SU-DHL-6 (cell line): ENCODE data around the gene CDC42BPA.

Experiments used
- H2AFZ ChIP-seq: fragments of 200-600 bp; sonication (generic); 2 replicates; pipeline ENCODE4 v1.6.1; 2014; ENCODE audit warnings: low read depth, mild to moderate bottlenecking, moderate library complexity, mixed read lengths, antibody characterized with exemption, low read length; ENCODE audit not compliant: severe bottlenecking
- H3F3A ChIP-seq: fragments of 200-600 bp; shearing (Covaris generic); 2 replicates; pipeline ENCODE4 v1.6.0; 2016; ENCODE audit warnings: antibody characterized with exemption, mild to moderate bottlenecking; ENCODE audit not compliant: insufficient read depth
- H3K27ac ChIP-seq: fragments of 200-600 bp; sonication (generic); 2 replicates; pipeline ENCODE4 v1.5.1; 2016; ENCODE audit warnings: low read depth, mild to moderate bottlenecking, low read length, moderate library complexity, mixed read lengths
- H3K27me3 ChIP-seq: fragments of 200-600 bp; sonication (generic), shearing (Covaris generic); 2 replicates; pipeline ENCODE4 v1.6.0; 2014; ENCODE audit warnings: mild to moderate bottlenecking, low read length
- H3K36me3 ChIP-seq: fragments of 200-600 bp; sonication (generic); 2 replicates; pipeline ENCODE4 v1.6.1; 2014; ENCODE audit warnings: mild to moderate bottlenecking, low read length, mixed read lengths
- H3K4me2 ChIP-seq: fragments of 300-600, 200-600 bp; shearing (Covaris generic), sonication (generic); 2 replicates; pipeline ENCODE4 v1.6.0; 2014; ENCODE audit warnings: low read length, low read depth, mild to moderate bottlenecking; ENCODE audit not compliant: poor library complexity, severe bottlenecking
- H3K4me3 ChIP-seq: fragments of 200-600 bp; sonication (generic); 2 replicates; pipeline ENCODE4 v1.5.1; 2014; ENCODE audit warnings: antibody characterized with exemption, low read length, mild to moderate bottlenecking, mixed read lengths; ENCODE audit not compliant: insufficient read depth, poor library complexity, severe bottlenecking
- H3K79me2 ChIP-seq: fragments of 200-600 bp; sonication (generic); 2 replicates; pipeline ENCODE4 v1.6.1; 2014; ENCODE audit warnings: mild to moderate bottlenecking, low read length, moderate library complexity; ENCODE audit not compliant: insufficient read depth
- H3K9ac ChIP-seq: fragments of 200-600 bp; sonication (generic); 2 replicates; pipeline ENCODE4 v1.7.0; 2014; ENCODE audit warnings: mild to moderate bottlenecking, low read length
- H3K9me2 ChIP-seq: fragments of 200-600 bp; sonication (generic); replicated peaks from 2 replicates; pipeline ENCODE4 v1.6.1; 2014; ENCODE audit warnings: low read length; ENCODE audit not compliant: insufficient read depth
- H3K9me3 ChIP-seq: fragments of 200-600 bp; sonication (generic); 2 replicates; pipeline ENCODE4 v1.6.1; 2014; ENCODE audit warnings: low read length, mixed read lengths; ENCODE audit not compliant: insufficient read depth
- H4K20me1 ChIP-seq: fragments of 200-600 bp; sonication (generic); 2 replicates; pipeline ENCODE4 v1.6.1; 2014; ENCODE audit warnings: low read depth, mild to moderate bottlenecking, antibody characterized with exemption, low read length, moderate library complexity, mixed read lengths
- CTCF ChIP-seq: fragments of 200-600 bp; sonication (generic); IDR thresholded peaks from one replicate; pipeline ENCODE4 v1.5.1; 2017; ENCODE audit warnings: antibody characterized with exemption, mild to moderate bottlenecking, low read length, moderate library complexity; ENCODE audit not compliant: insufficient read depth, poor library complexity, severe bottlenecking
- EZH2phosphoT487 ChIP-seq: fragments of 200-600 bp; sonication (generic), shearing (Covaris generic); conservative IDR thresholded peaks from 2 replicates; pipeline ENCODE4 v1.6.1; 2018; ENCODE audit warnings: mild to moderate bottlenecking, antibody characterized with exemption, low read length, moderate library complexity, mixed read lengths

CDC42BPA gene

DNA sequence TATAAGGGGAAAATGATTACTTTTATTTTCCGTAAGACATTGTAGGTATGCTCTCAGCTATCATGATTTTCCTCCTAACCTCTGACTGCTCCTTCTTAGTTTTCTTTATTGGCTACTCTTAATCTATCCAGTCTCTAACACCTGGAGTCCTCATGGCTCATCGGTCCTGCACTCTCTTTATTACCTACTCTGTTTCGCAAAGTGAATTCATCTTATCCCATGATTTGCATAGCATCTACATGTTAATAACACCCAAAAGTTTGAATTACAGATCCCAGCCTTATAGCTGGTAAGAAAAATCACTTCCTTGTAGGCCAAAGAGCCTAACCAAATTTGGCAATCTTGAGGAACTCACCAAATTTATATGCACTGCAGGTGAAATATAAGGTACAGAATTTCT lies 136.3 kb downstream of the CDC42BPA start:
- no peaks in the 10 kb centered on the region for H3K79me2 ChIP-seq
- H3K4me3 ChIP-seq = no peak overlapping the region
- H4K20me1 ChIP-seq = no peaks in the 10 kb centered on the region
- H3K9me2 ChIP-seq = no peaks in the 10 kb centered on the region
- no peak overlapping the region for H3K27ac ChIP-seq
- no peaks in the 10 kb centered on the region for H3K36me3 ChIP-seq
- no peak overlapping the region for H3K9ac ChIP-seq
- no peaks in the 10 kb centered on the region for H3K9me3 ChIP-seq
- TF ChIP-seq EZH2phosphoT487 = no peak
- TF ChIP-seq CTCF = no peak
- no peak overlapping the region for H2AFZ ChIP-seq
- H3K4me2 ChIP-seq = no peak overlapping the region
- H3F3A ChIP-seq = no peaks in the 10 kb centered on the region
- no peaks in the 10 kb centered on the region for H3K27me3 ChIP-seq

DNA sequence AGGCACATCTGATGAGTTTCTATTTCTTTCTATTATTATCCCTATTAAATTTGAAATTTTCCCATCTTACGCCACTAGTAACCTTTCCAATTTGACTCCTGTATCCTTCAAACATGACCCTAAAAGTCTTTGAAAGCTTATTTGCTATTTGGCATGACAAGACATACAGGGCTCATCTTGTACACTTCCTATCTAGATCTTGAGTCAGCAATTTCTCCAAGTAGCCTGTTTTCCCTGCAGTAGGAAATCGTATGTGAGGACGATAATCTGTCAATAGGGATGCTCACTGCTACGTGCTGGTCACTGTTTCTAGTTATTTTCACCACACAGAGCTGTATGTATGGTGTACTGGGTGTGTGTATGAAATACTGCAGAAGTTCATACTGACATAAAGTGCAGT lies 142.7 kb downstream of the CDC42BPA start:
- no peak overlapping the region for H2AFZ ChIP-seq
- no peaks in the 10 kb centered on the region for H3F3A ChIP-seq
- no peak overlapping the region for H3K4me2 ChIP-seq
- no peaks in the 10 kb centered on the region for H4K20me1 ChIP-seq
- H3K79me2 ChIP-seq = no peaks in the 10 kb centered on the region
- no peaks in the 10 kb centered on the region for H3K9me3 ChIP-seq
- no peak overlapping the region for H3K4me3 ChIP-seq
- TF ChIP-seq EZH2phosphoT487 (no peak), CTCF (no peak)
- H3K27ac ChIP-seq = no peak overlapping the region
- no peaks in the 10 kb centered on the region for H3K9me2 ChIP-seq
- H3K36me3 ChIP-seq = no peaks in the 10 kb centered on the region
- H3K9ac ChIP-seq = no peak overlapping the region
- H3K27me3 ChIP-seq = no peaks in the 10 kb centered on the region

DNA sequence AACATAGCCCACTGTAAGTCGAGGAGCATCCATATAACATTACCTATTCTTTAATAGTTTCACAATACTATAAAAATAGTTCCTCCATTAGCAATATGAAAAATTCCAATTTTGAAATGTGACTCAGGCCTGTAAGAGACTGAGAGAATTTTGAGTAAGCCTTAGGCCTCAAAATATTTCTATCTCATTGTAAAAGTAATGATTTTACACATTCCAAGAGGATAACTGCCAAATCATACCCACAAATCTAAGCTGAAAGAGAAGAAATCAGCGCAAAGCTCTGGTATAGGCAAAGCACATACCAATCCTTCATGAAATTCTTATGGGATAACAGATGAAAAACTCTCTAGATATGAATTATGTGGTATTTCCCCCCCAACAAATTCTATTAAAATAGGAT lies 144.1 kb downstream of the CDC42BPA start:
- Histone ChIP-seq H2AFZ (no peak overlapping the region), H4K20me1 (no peaks in the 10 kb centered on the region), H3F3A (no peaks in the 10 kb centered on the region), H3K9me2 (no peaks in the 10 kb centered on the region), H3K27me3 (no peaks in the 10 kb centered on the region), H3K4me2 (no peak overlapping the region), H3K4me3 (no peak overlapping the region), H3K9me3 (no peaks in the 10 kb centered on the region), H3K9ac (no peak overlapping the region), H3K79me2 (no peaks in the 10 kb centered on the region), H3K36me3 (no peaks in the 10 kb centered on the region), H3K27ac (no peak overlapping the region)
- TF ChIP-seq EZH2phosphoT487 (no peak), CTCF (no peak)
